ENCODE measurements around the gene LRRC8E.

- TF ChIP-seq CTCF (conservative IDR thresholded peaks at IDR 0.05; ENCODE audit: low read depth, low read length) = no peak
- no peak for TF ChIP-seq EZH2 (IDR thresholded peaks at IDR 0.05; ENCODE audit: borderline replicate concordance, low read depth, low read length, poor library complexity, severe bottlenecking)
Observed at GRCh38 chr19:7847664-7848063, 40.6 kb upstream of the LRRC8E start.

Measured in A673 (cell line).